GM12872 (cell line): Measurements from ENCODE around the gene FAM20B.

Source experiments
- TF ChIP-seq, protein P1 (sequence below): IDR thresholded peaks from 3 replicates; pipeline ENCODE4 v1.5.1; 2011; ENCODE audit warnings: low read depth, mild to moderate bottlenecking, low read length, moderate library complexity; ENCODE audit not compliant: insufficient read depth

FAM20B gene

DNA sequence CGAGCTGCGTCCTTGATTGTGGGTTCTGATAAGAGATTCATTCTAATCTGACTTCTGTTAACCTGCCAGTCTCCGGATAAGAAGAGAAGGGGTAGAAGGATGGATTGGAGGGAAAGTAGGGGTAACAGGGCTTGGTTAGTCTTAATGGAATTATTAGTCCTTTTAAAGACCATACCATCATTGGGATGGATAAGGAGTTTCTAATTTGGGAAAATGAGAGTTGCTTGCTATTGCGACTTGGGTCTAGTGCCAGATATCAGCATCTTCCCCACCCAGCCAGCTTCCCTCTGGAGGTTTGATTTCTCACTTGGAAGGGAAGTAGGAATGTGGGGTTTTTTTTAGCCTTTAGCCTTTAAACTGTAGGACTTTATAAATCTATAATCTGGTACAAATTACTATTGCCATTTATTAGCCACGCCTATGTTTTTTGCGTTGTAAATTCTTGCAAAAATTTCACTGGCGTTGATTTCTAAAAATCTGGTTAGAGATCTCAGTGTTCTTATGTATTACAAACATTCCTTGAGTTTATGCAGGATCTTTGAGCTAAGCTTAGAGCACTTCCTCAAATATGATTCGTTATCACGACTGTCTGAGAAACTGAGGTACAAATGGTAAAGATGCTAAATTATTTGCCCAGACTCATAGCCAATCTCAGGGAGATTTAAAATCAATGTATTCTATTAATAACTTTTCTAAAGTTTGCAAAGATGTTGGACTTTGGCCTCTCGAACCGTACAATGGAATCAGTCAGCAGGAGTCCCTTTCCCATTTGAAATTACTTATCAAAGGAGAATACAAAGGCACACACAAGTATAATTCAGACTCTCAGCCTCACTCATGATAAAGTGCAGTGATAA lies 1.3 kb downstream of the FAM20B start:
- TF ChIP-seq, protein P1, sequence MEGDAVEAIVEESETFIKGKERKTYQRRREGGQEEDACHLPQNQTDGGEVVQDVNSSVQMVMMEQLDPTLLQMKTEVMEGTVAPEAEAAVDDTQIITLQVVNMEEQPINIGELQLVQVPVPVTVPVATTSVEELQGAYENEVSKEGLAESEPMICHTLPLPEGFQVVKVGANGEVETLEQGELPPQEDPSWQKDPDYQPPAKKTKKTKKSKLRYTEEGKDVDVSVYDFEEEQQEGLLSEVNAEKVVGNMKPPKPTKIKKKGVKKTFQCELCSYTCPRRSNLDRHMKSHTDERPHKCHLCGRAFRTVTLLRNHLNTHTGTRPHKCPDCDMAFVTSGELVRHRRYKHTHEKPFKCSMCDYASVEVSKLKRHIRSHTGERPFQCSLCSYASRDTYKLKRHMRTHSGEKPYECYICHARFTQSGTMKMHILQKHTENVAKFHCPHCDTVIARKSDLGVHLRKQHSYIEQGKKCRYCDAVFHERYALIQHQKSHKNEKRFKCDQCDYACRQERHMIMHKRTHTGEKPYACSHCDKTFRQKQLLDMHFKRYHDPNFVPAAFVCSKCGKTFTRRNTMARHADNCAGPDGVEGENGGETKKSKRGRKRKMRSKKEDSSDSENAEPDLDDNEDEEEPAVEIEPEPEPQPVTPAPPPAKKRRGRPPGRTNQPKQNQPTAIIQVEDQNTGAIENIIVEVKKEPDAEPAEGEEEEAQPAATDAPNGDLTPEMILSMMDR, result no peak

DNA sequence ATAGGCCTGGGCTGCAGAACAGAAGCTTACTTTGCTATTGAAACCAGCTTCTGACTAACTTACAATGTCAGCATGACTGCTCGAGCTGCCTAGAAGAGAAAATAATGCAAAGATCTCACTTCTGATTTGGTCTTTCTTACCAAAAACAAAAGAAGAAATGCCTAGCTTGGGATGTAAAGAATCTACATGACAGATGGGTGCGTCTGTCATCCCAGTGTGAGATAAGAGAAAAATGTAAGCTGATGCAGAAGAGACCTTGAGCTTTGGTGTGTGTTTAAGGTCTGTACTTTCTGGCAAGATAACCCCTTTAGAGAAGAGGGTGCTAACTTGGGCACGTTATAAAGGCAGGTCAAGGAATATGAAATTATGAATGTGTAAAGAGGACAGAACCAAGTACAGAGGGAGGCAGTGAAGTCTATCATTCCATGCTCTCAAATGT lies 3.6 kb downstream of the FAM20B start:
- TF ChIP-seq, protein P1, result no peak

DNA sequence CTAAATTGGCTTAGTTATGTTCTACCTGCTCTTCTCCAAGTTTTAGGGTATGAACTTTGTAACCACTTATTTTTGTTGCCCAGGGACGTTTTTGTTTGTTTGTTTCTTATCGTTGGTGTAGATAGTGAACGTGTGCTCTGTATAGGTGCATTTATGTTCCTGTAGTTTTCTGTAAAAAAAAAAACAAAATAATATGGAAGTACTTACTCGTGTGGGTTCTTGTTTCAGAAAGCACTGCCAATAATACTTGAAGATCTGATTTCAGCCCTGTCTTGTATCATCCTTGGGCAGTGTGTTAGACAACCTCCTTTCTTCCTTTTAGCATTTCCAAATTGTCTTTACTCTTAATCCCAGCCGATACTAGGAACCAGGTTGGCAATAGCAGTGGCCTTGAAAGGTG lies 4.4 kb downstream of the FAM20B start:
- TF ChIP-seq, protein P1, result no peak

DNA sequence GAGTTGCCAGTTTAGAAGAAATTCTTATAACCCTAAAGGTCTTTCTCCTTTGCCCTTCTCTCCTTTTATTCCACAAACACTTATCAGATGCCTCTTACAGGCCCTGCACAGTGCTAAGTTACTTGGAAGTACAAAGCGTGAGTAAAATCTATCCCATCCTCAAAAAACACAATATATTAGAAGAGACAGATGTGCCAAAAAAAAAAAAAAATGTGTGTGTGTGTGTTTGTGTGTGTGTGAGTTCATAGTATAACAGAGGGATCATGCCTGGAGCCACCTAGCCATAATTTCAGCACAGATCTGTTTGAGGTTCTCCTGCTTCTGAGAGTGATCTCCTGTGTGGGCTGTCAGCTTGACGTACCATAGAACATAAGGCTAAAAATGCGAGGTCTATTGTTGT lies 5.0 kb downstream of the FAM20B start:
- TF ChIP-seq, protein P1, result no peak

DNA sequence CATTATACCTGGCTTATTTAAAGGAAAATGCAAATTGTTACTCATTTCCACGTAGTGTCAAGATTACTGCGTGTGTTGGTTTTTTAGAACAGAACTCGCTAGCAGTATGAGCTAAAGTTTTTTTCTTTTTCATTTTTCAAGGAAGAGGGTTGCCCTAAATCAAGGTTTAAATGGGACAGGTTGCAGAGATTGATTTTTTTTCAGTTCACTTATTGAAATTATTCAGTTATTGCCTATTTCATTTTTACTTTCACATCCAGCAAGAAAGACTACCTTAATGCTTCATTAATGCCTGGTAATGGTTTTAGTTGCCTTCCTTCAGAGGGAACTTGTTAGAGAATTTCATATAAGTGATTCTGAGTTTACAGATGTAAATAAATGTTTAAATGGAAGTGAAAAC lies 5.6 kb downstream of the FAM20B start:
- TF ChIP-seq, protein P1, result no peak

DNA sequence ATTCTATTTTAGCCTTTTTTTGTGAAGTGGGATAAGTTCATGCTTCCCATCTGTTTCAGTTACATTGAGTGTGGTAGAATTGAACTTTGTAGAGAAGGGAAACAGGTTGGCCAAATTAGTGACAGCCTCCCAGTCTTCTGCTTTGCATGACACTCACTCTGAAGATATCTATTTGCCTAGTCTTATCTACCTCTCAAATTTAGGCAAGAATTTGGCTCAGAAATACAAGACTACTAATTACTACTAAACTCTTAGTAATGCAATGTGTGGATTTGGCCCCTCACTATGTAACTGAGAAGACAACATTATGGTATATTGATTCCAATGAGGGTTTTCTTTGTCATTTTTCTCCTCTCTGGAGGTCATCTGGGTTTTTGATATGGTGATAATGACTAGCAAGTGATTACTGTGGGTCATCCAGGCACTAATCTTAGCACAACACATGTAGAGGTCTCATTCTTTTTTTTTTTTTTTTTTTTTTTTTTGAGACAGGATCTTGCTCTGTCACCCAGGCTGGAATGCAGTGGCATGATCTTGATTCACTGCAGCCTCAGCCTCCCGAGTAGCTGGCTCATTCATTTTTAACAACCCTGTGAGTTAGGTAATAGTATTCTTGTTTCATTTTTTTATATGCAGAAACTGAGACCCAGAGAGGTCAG lies 6.3 kb downstream of the FAM20B start:
- TF ChIP-seq, protein P1, result no peak

DNA sequence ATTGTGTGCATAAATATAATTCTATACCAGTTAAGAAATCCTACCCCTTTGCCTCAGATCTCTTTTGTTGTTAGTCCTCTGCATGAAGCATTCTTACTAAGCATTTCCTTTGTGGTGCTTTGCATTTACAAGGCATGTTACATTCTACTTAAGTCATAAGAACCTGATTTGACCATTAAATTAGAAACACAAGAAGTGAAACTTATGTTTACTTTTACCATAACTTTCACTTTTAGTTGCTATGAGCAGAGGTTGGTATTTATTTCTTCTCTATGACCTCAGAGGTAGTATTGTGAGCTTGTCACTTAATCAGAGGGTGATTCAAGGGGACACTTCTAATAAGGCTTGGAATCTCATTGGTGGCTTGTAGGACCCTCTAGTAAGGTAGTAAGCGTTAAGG lies 9.0 kb downstream of the FAM20B start:
- TF ChIP-seq, protein P1, result no peak
